Measurements from ENCODE around the gene GLI3.

GLI3 gene

DNA sequence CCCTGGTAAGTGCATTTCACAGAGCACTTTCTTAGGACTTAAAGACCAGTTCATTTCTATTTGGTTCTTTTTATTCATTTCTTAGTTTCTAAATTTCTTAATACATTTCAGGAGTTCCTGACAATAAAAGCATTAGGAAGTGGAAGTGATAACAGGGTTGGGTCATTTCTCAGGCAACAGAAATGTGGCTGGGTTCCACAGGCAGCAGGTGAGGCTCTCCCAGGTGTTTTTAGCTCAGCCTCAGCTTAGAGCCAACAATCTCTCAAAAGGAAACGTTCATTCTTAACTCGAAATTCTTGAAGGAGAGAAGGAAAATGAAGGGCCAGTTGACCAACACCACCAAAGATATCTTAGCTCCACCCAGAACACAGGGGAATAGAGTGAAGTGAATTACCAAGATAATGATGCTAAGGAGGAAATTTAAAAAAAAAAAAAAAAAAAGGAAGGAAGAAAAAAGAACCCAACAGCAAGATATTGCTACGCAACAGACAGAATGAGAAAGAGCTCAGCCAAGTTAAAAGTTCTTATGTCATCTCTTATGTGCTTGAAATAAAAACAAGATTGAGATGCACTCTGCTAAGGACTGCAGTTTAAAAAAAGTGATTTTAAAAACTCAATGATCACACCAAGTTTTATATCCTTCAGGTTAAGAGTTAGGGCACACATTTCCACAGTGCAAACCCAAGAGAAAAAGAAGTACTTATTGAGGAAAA lies 230.1 kb downstream of the GLI3 start:
- CTCF ChIA-PET: interaction anchor here (0.6 to 1.4 kb wide), 4 partner anchors 8 to 181 kb away, joined by 3 to 7 read pairs (median 4); no protein-coding TSS in a partner anchor
- POLR2A ChIA-PET: interaction anchor here (0.6 kb wide), 1 partner anchor 148 kb away, joined by 3 read pairs; no protein-coding TSS in a partner anchor

More for the DNA sequence above, 230.1 kb downstream of the GLI3 start:
- no peak overlapping the region for H3K4me3 ChIP-seq (ENCODE audit: low read depth, low read length)
- no peak overlapping the region for H3K27ac ChIP-seq (ENCODE audit: extremely low read depth, low read depth, low read length)
- TF ChIP-seq ZNF837 (tag by site-specific recombination; IDR thresholded peaks at IDR 0.05): no peak
- TF ChIP-seq, protein P1, sequence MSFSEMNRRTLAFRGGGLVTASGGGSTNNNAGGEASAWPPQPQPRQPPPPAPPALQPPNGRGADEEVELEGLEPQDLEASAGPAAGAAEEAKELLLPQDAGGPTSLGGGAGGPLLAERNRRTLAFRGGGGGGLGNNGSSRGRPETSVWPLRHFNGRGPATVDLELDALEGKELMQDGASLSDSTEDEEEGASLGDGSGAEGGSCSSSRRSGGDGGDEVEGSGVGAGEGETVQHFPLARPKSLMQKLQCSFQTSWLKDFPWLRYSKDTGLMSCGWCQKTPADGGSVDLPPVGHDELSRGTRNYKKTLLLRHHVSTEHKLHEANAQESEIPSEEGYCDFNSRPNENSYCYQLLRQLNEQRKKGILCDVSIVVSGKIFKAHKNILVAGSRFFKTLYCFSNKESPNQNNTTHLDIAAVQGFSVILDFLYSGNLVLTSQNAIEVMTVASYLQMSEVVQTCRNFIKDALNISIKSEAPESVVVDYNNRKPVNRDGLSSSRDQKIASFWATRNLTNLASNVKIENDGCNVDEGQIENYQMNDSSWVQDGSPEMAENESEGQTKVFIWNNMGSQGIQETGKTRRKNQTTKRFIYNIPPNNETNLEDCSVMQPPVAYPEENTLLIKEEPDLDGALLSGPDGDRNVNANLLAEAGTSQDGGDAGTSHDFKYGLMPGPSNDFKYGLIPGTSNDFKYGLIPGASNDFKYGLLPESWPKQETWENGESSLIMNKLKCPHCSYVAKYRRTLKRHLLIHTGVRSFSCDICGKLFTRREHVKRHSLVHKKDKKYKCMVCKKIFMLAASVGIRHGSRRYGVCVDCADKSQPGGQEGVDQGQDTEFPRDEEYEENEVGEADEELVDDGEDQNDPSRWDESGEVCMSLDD (tag by site-specific recombination; IDR thresholded peaks at IDR 0.05): no peak
- TF ChIP-seq, protein P2, sequence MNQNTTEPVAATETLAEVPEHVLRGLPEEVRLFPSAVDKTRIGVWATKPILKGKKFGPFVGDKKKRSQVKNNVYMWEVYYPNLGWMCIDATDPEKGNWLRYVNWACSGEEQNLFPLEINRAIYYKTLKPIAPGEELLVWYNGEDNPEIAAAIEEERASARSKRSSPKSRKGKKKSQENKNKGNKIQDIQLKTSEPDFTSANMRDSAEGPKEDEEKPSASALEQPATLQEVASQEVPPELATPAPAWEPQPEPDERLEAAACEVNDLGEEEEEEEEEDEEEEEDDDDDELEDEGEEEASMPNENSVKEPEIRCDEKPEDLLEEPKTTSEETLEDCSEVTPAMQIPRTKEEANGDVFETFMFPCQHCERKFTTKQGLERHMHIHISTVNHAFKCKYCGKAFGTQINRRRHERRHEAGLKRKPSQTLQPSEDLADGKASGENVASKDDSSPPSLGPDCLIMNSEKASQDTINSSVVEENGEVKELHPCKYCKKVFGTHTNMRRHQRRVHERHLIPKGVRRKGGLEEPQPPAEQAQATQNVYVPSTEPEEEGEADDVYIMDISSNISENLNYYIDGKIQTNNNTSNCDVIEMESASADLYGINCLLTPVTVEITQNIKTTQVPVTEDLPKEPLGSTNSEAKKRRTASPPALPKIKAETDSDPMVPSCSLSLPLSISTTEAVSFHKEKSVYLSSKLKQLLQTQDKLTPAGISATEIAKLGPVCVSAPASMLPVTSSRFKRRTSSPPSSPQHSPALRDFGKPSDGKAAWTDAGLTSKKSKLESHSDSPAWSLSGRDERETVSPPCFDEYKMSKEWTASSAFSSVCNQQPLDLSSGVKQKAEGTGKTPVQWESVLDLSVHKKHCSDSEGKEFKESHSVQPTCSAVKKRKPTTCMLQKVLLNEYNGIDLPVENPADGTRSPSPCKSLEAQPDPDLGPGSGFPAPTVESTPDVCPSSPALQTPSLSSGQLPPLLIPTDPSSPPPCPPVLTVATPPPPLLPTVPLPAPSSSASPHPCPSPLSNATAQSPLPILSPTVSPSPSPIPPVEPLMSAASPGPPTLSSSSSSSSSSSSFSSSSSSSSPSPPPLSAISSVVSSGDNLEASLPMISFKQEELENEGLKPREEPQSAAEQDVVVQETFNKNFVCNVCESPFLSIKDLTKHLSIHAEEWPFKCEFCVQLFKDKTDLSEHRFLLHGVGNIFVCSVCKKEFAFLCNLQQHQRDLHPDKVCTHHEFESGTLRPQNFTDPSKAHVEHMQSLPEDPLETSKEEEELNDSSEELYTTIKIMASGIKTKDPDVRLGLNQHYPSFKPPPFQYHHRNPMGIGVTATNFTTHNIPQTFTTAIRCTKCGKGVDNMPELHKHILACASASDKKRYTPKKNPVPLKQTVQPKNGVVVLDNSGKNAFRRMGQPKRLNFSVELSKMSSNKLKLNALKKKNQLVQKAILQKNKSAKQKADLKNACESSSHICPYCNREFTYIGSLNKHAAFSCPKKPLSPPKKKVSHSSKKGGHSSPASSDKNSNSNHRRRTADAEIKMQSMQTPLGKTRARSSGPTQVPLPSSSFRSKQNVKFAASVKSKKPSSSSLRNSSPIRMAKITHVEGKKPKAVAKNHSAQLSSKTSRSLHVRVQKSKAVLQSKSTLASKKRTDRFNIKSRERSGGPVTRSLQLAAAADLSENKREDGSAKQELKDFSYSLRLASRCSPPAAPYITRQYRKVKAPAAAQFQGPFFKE (tag by site-specific recombination; IDR thresholded peaks at IDR 0.05; ENCODE audit: borderline replicate concordance): no peak
- TF ChIP-seq ZNF416 (tag by site-specific recombination; IDR thresholded peaks at IDR 0.05): no peak
- no peak for TF ChIP-seq ZXDB (tag by site-specific recombination; IDR thresholded peaks at IDR 0.05)
- no peak for TF ChIP-seq ZNF530 (tag by site-specific recombination; IDR thresholded peaks at IDR 0.05; ENCODE audit: low read depth)
- no peak for TF ChIP-seq SCRT1 (tag by site-specific recombination; IDR thresholded peaks at IDR 0.05; ENCODE audit: borderline replicate concordance)
- TF ChIP-seq, protein P3, sequence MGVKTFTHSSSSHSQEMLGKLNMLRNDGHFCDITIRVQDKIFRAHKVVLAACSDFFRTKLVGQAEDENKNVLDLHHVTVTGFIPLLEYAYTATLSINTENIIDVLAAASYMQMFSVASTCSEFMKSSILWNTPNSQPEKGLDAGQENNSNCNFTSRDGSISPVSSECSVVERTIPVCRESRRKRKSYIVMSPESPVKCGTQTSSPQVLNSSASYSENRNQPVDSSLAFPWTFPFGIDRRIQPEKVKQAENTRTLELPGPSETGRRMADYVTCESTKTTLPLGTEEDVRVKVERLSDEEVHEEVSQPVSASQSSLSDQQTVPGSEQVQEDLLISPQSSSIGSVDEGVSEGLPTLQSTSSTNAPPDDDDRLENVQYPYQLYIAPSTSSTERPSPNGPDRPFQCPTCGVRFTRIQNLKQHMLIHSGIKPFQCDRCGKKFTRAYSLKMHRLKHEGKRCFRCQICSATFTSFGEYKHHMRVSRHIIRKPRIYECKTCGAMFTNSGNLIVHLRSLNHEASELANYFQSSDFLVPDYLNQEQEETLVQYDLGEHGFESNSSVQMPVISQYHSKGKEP (tag by site-specific recombination; IDR thresholded peaks at IDR 0.05): no peak
- no peak for TF ChIP-seq GFI1B (tag by site-specific recombination; IDR thresholded peaks at IDR 0.05)
- TF ChIP-seq, protein P4, sequence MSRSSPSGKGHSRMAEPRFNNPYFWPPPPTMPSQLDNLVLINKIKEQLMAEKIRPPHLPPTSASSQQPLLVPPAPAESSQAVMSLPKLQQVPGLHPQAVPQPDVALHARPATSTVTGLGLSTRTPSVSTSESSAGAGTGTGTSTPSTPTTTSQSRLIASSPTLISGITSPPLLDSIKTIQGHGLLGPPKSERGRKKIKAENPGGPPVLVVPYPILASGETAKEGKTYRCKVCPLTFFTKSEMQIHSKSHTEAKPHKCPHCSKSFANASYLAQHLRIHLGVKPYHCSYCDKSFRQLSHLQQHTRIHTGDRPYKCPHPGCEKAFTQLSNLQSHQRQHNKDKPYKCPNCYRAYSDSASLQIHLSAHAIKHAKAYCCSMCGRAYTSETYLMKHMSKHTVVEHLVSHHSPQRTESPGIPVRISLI (tag by site-specific recombination; IDR thresholded peaks at IDR 0.05): no peak
- no peak for TF ChIP-seq HOXC10 (CRISPR knock-in tag; IDR thresholded peaks at IDR 0.05)
- TF ChIP-seq, protein P5, sequence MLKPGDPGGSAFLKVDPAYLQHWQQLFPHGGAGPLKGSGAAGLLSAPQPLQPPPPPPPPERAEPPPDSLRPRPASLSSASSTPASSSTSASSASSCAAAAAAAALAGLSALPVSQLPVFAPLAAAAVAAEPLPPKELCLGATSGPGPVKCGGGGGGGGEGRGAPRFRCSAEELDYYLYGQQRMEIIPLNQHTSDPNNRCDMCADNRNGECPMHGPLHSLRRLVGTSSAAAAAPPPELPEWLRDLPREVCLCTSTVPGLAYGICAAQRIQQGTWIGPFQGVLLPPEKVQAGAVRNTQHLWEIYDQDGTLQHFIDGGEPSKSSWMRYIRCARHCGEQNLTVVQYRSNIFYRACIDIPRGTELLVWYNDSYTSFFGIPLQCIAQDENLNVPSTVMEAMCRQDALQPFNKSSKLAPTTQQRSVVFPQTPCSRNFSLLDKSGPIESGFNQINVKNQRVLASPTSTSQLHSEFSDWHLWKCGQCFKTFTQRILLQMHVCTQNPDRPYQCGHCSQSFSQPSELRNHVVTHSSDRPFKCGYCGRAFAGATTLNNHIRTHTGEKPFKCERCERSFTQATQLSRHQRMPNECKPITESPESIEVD (tag by site-specific recombination; IDR thresholded peaks at IDR 0.05): no peak
- no peak for TF ChIP-seq ZNF324 (tag by site-specific recombination; IDR thresholded peaks at IDR 0.05)
- TF ChIP-seq YY2 (tag by site-specific recombination; IDR thresholded peaks at IDR 0.05): no peak
- H3K36me3 ChIP-seq (ENCODE audit: control insufficient read depth in 2 of 2, insufficient read depth in 1 of 2, low read length in 2 of 2): peaks cover 0 to 16% of the 10 kb centered on the region in 2 experiments; a peak in 1 of 3 replicates
- H3K9me3 ChIP-seq (ENCODE audit: control insufficient read depth, insufficient read depth, low read depth, low read length): no peaks in the 10 kb centered on the region
- no peaks in the 10 kb centered on the region for H3K4me1 ChIP-seq (ENCODE audit: control insufficient read depth, insufficient read depth, low read length)
